Measurements from ENCODE around the gene ANKS1A. TPM values are rescaled to one million over a fixed set of nuclear protein-coding genes. Genes with fewer than 3 reads are reported as not detected.

ANKS1A gene
- polyA plus RNA-seq, 3 donors, result 1.7 to 8.0 (median 3.1) TPM

GRCh38 chr6:35054743-35055130 lies 165.7 kb downstream of the ANKS1A start:
- H3K27ac Mint-ChIP-seq, result peak overlapping the region in 1 of 7 donors; percentile 72
- no peak overlapping the region for H3K4me3 ChIP-seq (replicated peaks in 1 of 3; ENCODE audit: low read depth in 2 of 3, low read length in 3 of 3)
- no CpG with 5 or more reads among the region's 1 CpG for WGBS (ENCODE audit: insufficient coverage)
- no peaks in the 10 kb centered on the region for H3K9me3 Mint-ChIP-seq
- no peaks in the 10 kb centered on the region for H4K20me1 ChIP-seq (ENCODE audit: insufficient read depth, low read length)
- H3K4me3 Mint-ChIP-seq, result no peak overlapping the region
- peaks cover 55 to 65% of the 10 kb centered on the region in 2 donors for H3K36me3 Mint-ChIP-seq
- peaks cover 4% of the 10 kb centered on the region for H3K79me2 ChIP-seq (ENCODE audit: insufficient read depth, low read length)
- DNase-seq, result no peak
- intact Hi-C loops (cut with micrococcal nuclease), result loop anchor here in 1 of 2 donors (5.0 kb wide), 1 partner anchor 32 kb away; no protein-coding TSS in a partner anchor
- H3K9ac ChIP-seq (ENCODE audit: insufficient read depth, low read length, poor library complexity, severe bottlenecking), result no peak overlapping the region
- H3K27me3 ChIP-seq (ENCODE audit: control insufficient read depth in 2 of 2, insufficient read depth in 2 of 2, low read length in 2 of 2), result no peaks in the 10 kb centered on the region
- H2AFZ ChIP-seq (ENCODE audit: insufficient read depth, low read depth, low read length, poor library complexity, severe bottlenecking), result no peak overlapping the region
- peaks cover 6 to 19% of the 10 kb centered on the region in 2 donors for H3K4me1 ChIP-seq (ENCODE audit: control insufficient read depth in 1 of 2, insufficient read depth in 2 of 2, low read length in 2 of 2)
- no peaks in the 10 kb centered on the region for H3K9me3 ChIP-seq (replicated peaks in 1 of 2; ENCODE audit: control insufficient read depth in 1 of 2, insufficient read depth in 1 of 2, low read length in 2 of 2)
- peaks cover 11% of the 10 kb centered on the region for H3K4me1 Mint-ChIP-seq
- H3K4me2 ChIP-seq (replicated peaks; ENCODE audit: extremely low read depth, low read length, poor library complexity, severe bottlenecking), result no peak overlapping the region
- H3K27ac ChIP-seq (ENCODE audit: low read depth in 1 of 2, low read length in 2 of 2), result no peak overlapping the region
- TF ChIP-seq, protein P1, sequence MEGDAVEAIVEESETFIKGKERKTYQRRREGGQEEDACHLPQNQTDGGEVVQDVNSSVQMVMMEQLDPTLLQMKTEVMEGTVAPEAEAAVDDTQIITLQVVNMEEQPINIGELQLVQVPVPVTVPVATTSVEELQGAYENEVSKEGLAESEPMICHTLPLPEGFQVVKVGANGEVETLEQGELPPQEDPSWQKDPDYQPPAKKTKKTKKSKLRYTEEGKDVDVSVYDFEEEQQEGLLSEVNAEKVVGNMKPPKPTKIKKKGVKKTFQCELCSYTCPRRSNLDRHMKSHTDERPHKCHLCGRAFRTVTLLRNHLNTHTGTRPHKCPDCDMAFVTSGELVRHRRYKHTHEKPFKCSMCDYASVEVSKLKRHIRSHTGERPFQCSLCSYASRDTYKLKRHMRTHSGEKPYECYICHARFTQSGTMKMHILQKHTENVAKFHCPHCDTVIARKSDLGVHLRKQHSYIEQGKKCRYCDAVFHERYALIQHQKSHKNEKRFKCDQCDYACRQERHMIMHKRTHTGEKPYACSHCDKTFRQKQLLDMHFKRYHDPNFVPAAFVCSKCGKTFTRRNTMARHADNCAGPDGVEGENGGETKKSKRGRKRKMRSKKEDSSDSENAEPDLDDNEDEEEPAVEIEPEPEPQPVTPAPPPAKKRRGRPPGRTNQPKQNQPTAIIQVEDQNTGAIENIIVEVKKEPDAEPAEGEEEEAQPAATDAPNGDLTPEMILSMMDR (IDR thresholded peaks at IDR 0.05), result no peak
- H3K27me3 Mint-ChIP-seq (ENCODE audit: low read depth in 3 of 3), result peaks cover 0 to 2% (median 2%) of the 10 kb centered on the region in 3 donors
- peaks cover 33 to 68% of the 10 kb centered on the region in 2 donors for H3K36me3 ChIP-seq (replicated peaks in 1 of 2; ENCODE audit: control insufficient read depth in 1 of 2, insufficient read depth in 2 of 2, low read length in 2 of 2)

- Histone ChIP-seq H3K9me3 (replicated peaks in 1 of 2; ENCODE audit: control insufficient read depth in 1 of 2, insufficient read depth in 1 of 2, low read length in 2 of 2) (no peaks in the 10 kb centered on the region), H3K36me3 (replicated peaks in 1 of 2; ENCODE audit: control insufficient read depth in 1 of 2, insufficient read depth in 2 of 2, low read length in 2 of 2) (peaks cover 44 to 74% of the 10 kb centered on the region in 2 donors), H3K4me2 (replicated peaks; ENCODE audit: extremely low read depth, low read length, poor library complexity, severe bottlenecking) (no peak overlapping the region), H3K4me3 (replicated peaks in 1 of 3; ENCODE audit: low read depth in 2 of 3, low read length in 3 of 3) (no peak overlapping the region), H3K79me2 (ENCODE audit: insufficient read depth, low read length) (peaks cover 4% of the 10 kb centered on the region), H3K4me1 (ENCODE audit: control insufficient read depth in 1 of 2, insufficient read depth in 2 of 2, low read length in 2 of 2) (peaks cover 0 to 7% of the 10 kb centered on the region in 2 donors), H4K20me1 (ENCODE audit: insufficient read depth, low read length) (no peaks in the 10 kb centered on the region), H2AFZ (ENCODE audit: insufficient read depth, low read depth, low read length, poor library complexity, severe bottlenecking) (no peak overlapping the region), H3K9ac (ENCODE audit: insufficient read depth, low read length, poor library complexity, severe bottlenecking) (no peak overlapping the region), H3K27ac (ENCODE audit: low read depth in 1 of 2, low read length in 2 of 2) (no peak overlapping the region), H3K27me3 (ENCODE audit: control insufficient read depth in 2 of 2, insufficient read depth in 2 of 2, low read length in 2 of 2) (no peaks in the 10 kb centered on the region)
- DNase-seq, result no peak
- Mint-ChIP-seq H3K36me3 (peaks cover 66 to 76% of the 10 kb centered on the region in 2 donors), H3K4me1 (peaks cover 11% of the 10 kb centered on the region), H3K27ac (no peak overlapping the region), H3K9me3 (no peaks in the 10 kb centered on the region), H3K4me3 (no peak overlapping the region), H3K27me3 (ENCODE audit: low read depth in 3 of 3) (peaks cover 0 to 2% (median 2%) of the 10 kb centered on the region in 3 donors)
- 100% methylated on average over 3 of the region's 4 CpGs for WGBS (ENCODE audit: insufficient coverage)
- TF ChIP-seq, protein P1 (IDR thresholded peaks at IDR 0.05), result no peak
- intact Hi-C loops (cut with micrococcal nuclease), result loop anchor here in 1 of 2 donors (5.0 kb wide), 1 partner anchor 34 kb away; no protein-coding TSS in a partner anchor
Measured at GRCh38 chr6:35055891-35056290, 166.8 kb downstream of the ANKS1A start.

Data from CD14-positive monocyte (primary cell).